ENCODE measurements around the gene MICALL2.

The MICALL2 gene

DNA sequence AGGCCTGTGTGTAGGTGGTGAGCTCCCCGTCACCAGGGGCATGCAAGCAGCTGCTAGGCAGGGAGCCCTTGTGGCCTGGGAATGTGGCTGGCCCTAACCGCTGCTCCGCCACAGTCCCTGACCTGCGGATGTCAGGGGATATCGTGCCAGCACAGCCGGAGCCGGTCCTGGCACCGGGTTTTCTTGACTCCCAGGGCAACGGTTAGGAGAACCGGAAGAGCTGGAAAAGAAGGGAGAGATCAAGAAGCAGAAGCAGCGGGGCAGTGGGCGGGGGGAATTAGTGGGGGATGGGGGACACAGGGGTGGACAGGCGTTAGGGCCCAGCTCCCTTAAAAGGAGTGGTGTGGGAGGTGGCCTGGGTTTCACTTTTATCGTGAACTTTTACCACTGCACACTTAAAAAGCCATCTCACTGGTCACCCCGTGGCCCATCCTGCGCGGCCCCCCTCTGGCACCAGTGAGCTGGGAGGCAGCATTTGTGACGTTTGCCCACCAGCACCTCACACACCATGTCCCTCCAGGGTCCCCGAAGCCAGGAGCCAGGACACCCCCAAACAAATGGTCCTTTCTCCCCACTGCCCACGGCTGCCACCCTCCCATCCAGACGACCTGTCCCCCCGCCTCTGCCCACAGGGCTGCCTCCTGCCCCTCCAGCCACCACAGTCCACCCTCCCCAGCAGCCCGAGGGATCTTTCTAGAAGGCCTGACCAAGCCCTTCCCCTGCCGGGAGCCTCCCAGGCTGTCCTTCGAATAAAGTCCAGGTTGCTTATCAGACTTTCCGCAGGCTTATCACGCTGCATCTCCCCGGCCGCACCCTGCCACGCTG, 1.8 kb upstream of the MICALL2 start:
- Histone ChIP-seq H3K4me3 (ENCODE audit: low read depth, low read length) (no peak overlapping the region), H3K27ac (ENCODE audit: extremely low read depth, low read depth, low read length) (no peak overlapping the region), H3K4me1 (ENCODE audit: control insufficient read depth, insufficient read depth, low read length) (0 out of 2 replicates have a peak, but pooled peaks cover 3% of the 10 kb centered on the region), H3K9me3 (ENCODE audit: control insufficient read depth, insufficient read depth, low read depth, low read length) (no peaks in the 10 kb centered on the region), H3K36me3 (ENCODE audit: control insufficient read depth in 2 of 2, insufficient read depth in 1 of 2, low read length in 2 of 2) (no peaks in the 10 kb centered on the region)
- CTCF ChIA-PET: interaction anchor here (0.5 to 1.4 kb wide), 4 partner anchors 14 to 476 kb away, joined by 3 to 5 read pairs (median 4); no protein-coding TSS in a partner anchor
- POLR2A ChIA-PET: interaction anchor here (0.6 kb wide), 1 partner anchor 75 kb away, joined by 3 read pairs; no protein-coding TSS in a partner anchor
- TF ChIP-seq ZNF629 (tag by site-specific recombination; IDR thresholded peaks at IDR 0.05) (peak; percentile 23; the same call in 1 of the 2 replicates), KLF8 (tag by site-specific recombination; IDR thresholded peaks at IDR 0.05) (peak; percentile 70; the same call in 1 of the 2 replicates), SP3 (tag by site-specific recombination; IDR thresholded peaks at IDR 0.05) (no peak), BCL11A (tag by site-specific recombination; IDR thresholded peaks at IDR 0.05; ENCODE audit: low read depth) (no peak), ZNF600 (tag by site-specific recombination; IDR thresholded peaks at IDR 0.05) (peak; percentile 40; the same call in 1 of the 2 replicates), ZNF639 (tag by site-specific recombination; IDR thresholded peaks at IDR 0.05) (0 out of 2 replicates have a peak, but pooled peaks have one; percentile 30), ZNF423 (tag by site-specific recombination; IDR thresholded peaks at IDR 0.05) (0 out of 2 replicates have a peak, but pooled peaks have one; percentile 27), ZNF211 (tag by site-specific recombination; IDR thresholded peaks at IDR 0.05; ENCODE audit: low read depth) (no peak), KLF17 (tag by site-specific recombination; IDR thresholded peaks at IDR 0.05) (peak; percentile 56; the same call in 1 of the 2 replicates), BCL11B (tag by site-specific recombination; IDR thresholded peaks at IDR 0.05; ENCODE audit: low read depth) (0 out of 2 replicates have a peak, but pooled peaks have one; percentile 58), ZNF433 (tag by site-specific recombination; IDR thresholded peaks at IDR 0.05; ENCODE audit: low read depth) (no peak), EGR2 (tag by site-specific recombination; IDR thresholded peaks at IDR 0.05; ENCODE audit: low read depth) (0 out of 2 replicates have a peak, but pooled peaks have one; percentile 4), ZNF391 (tag by site-specific recombination; IDR thresholded peaks at IDR 0.05; ENCODE audit: borderline replicate concordance, low read depth) (0 out of 2 replicates have a peak, but pooled peaks have one; percentile 37), ZSCAN30 (tag by site-specific recombination; IDR thresholded peaks at IDR 0.05) (no peak)
- TF ChIP-seq, protein P1, sequence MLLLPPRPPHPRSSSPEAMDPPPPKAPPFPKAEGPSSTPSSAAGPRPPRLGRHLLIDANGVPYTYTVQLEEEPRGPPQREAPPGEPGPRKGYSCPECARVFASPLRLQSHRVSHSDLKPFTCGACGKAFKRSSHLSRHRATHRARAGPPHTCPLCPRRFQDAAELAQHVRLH (tag by site-specific recombination; IDR thresholded peaks at IDR 0.05): peak; percentile 94

GRCh38 chr7:1459920-1460820, 900 bp upstream of the MICALL2 start:
- Histone ChIP-seq H3K9me3 (ENCODE audit: control insufficient read depth, insufficient read depth, low read depth, low read length) (no peaks in the 10 kb centered on the region), H3K4me3 (ENCODE audit: low read depth, low read length) (peak overlapping the region; percentile 35), H3K36me3 (ENCODE audit: control insufficient read depth in 2 of 2, insufficient read depth in 1 of 2, low read length in 2 of 2) (no peaks in the 10 kb centered on the region), H3K4me1 (ENCODE audit: control insufficient read depth, insufficient read depth, low read length) (0 out of 2 replicates have a peak, but pooled peaks cover 3% of the 10 kb centered on the region), H3K27ac (ENCODE audit: extremely low read depth, low read depth, low read length) (no peak overlapping the region)
- CTCF ChIA-PET: no interaction called here
- POLR2A ChIA-PET: interaction anchor here (0.5 to 1.6 kb wide), 3 partner anchors 22 to 113 kb away, joined by 3 read pairs; no protein-coding TSS in a partner anchor
- TF ChIP-seq, protein P2, sequence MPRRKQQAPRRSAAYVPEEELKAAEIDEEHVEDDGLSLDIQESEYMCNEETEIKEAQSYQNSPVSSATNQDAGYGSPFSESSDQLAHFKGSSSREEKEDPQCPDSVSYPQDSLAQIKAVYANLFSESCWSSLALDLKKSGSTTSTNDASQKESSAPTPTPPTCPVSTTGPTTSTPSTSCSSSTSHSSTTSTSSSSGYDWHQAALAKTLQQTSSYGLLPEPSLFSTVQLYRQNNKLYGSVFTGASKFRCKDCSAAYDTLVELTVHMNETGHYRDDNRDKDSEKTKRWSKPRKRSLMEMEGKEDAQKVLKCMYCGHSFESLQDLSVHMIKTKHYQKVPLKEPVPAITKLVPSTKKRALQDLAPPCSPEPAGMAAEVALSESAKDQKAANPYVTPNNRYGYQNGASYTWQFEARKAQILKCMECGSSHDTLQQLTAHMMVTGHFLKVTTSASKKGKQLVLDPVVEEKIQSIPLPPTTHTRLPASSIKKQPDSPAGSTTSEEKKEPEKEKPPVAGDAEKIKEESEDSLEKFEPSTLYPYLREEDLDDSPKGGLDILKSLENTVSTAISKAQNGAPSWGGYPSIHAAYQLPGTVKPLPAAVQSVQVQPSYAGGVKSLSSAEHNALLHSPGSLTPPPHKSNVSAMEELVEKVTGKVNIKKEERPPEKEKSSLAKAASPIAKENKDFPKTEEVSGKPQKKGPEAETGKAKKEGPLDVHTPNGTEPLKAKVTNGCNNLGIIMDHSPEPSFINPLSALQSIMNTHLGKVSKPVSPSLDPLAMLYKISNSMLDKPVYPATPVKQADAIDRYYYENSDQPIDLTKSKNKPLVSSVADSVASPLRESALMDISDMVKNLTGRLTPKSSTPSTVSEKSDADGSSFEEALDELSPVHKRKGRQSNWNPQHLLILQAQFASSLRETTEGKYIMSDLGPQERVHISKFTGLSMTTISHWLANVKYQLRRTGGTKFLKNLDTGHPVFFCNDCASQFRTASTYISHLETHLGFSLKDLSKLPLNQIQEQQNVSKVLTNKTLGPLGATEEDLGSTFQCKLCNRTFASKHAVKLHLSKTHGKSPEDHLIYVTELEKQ (tag by site-specific recombination; IDR thresholded peaks at IDR 0.05; ENCODE audit: borderline replicate concordance): no peak
- TF ChIP-seq ZNF707 (tag by site-specific recombination; IDR thresholded peaks at IDR 0.05) (no peak), SP2 (tag by site-specific recombination; IDR thresholded peaks at IDR 0.05) (peak; percentile 21; the same call in 1 of the 2 replicates), ZBTB8A (tag by site-specific recombination; IDR thresholded peaks at IDR 0.05) (peak; percentile 25; the same call in 1 of the 2 replicates), GLIS1 (tag by site-specific recombination; IDR thresholded peaks at IDR 0.05) (peak; percentile 82), ZIC2 (tag by site-specific recombination; IDR thresholded peaks at IDR 0.05) (peak; percentile 74), GLIS2 (tag by site-specific recombination; IDR thresholded peaks at IDR 0.05) (peak; percentile 92), ZNF521 (tag by site-specific recombination; IDR thresholded peaks at IDR 0.05) (no peak), ZNF692 (tag by site-specific recombination; IDR thresholded peaks at IDR 0.05) (no peak)

Data from HEK293 (cell line).